Amygdala (tissue), 56 donors: ENCODE measurements around the gene ADM.

Experiments used
- DNase-seq, 56 donors: peaks; one replicate each; lab custom pipeline; 2025; lab: John Stamatoyannopoulos, UW

The ADM gene

GRCh38 chr11:10356161-10356560 is 51.3 kb downstream of the ADM start:
- no peak for DNase-seq
